Lung (tissue), 12 donors: ENCODE results near the gene RPP30. TPM values are rescaled to one million over a fixed set of nuclear protein-coding genes. Genes with fewer than 3 reads are reported as not detected.

Source experiments
- ATAC-seq: fragments of 200-7000 bp; cut with Tn5 transposase; one replicate; pipeline ENCODE4 v1.9.1; 2020; ENCODE audit warnings: moderate number of reproducible peaks; ENCODE audit not compliant: insufficient read depth, low FRiP score
- DNase-seq, 3 donors: peaks; one replicate each; pipeline ENCODE4 v3.0.0-alpha.2; 2013 to 2017
- H3K27ac ChIP-seq, 2 donors: one replicate each; pipeline ENCODE4 v1.5.1; 2013; ENCODE audit warnings: mild to moderate bottlenecking in 2 of 2, moderate library complexity in 2 of 2, control low read depth in 1 of 2, inconsistent platforms in 1 of 2, low read depth in 1 of 2, low read length in 1 of 2
- H3K27me3 ChIP-seq, 3 donors: one replicate each; pipeline ENCODE4 v1.5.1; 2013; ENCODE audit warnings: low read length in 2 of 3; ENCODE audit not compliant: control insufficient read depth in 3 of 3, insufficient read depth in 3 of 3
- H3K36me3 ChIP-seq, 4 donors: one replicate each; pipeline ENCODE4 v1.5.1; 2013; ENCODE audit warnings: low read length in 4 of 4, mild to moderate bottlenecking in 1 of 4, moderate library complexity in 1 of 4; ENCODE audit not compliant: control insufficient read depth in 4 of 4, insufficient read depth in 4 of 4
- H3K4me1 ChIP-seq, 5 donors: one replicate each; pipeline ENCODE4 v1.5.1; 2013; ENCODE audit warnings: low read length in 5 of 5, mild to moderate bottlenecking in 2 of 5, moderate library complexity in 1 of 5; ENCODE audit not compliant: control insufficient read depth in 5 of 5, insufficient read depth in 5 of 5
- H3K4me3 ChIP-seq: one replicate; pipeline ENCODE4 v1.5.1; 2013; ENCODE audit warnings: mild to moderate bottlenecking, control low read depth, moderate library complexity
- H3K9ac ChIP-seq, 2 donors: one replicate each; pipeline ENCODE4 v1.5.1; 2013; ENCODE audit warnings: low read length in 2 of 2, control low read depth in 1 of 2; ENCODE audit not compliant: insufficient read depth in 1 of 2
- H3K9me3 ChIP-seq, 4 donors: one replicate each; pipeline ENCODE4 v1.5.1; 2013; ENCODE audit warnings: low read length in 3 of 4, mild to moderate bottlenecking in 1 of 4, moderate library complexity in 1 of 4; ENCODE audit not compliant: control insufficient read depth in 4 of 4, insufficient read depth in 3 of 4
- CTCF ChIP-seq: IDR thresholded peaks from 2 replicates; pipeline ENCODE4 v1.5.1; 2012; ENCODE audit warnings: mild to moderate bottlenecking; ENCODE audit errors: control extremely low read depth, extremely low read depth
- WGBS, 2 donors: extraction: QIAGEN DNeasy Blood & Tissue Kit; methylation state at CpG; one replicate each; pipeline ENCODE4 v1.1.7; 2013; 5-methylcytosine and 5-hydroxymethylcytosine counted together
- polyA plus RNA-seq, 2 donors: library from polyadenylated mRNA; stranded (reverse); fragments of 200-250 nt; gene quantifications; one replicate each; pipeline ENCODE4 v1.2.1, GENCODE V29; 2013
- total RNA-seq, 2 donors: library from RNA; depleted of rRNA in 1 of 2; stranded (reverse); fragments of >200 nt in 1 of 2; gene quantifications; one replicate each; pipeline ENCODE4 v1.2.1, GENCODE V29; 2014 to 2021
- donor health status: control.
- donor health status: control.
- donor health status: Bipolar disorder and iron deficiency.
- donor health status: healthy.
- donor health status: DM: yes; HTN: yes; CAD: no.

The RPP30 gene
- total and polyA plus RNA-seq, 4 donors: 20.7 to 43.5 (median 31.9) TPM

GRCh38 chr10:90834326-90834725 lies 37.4 kb upstream of the RPP30 start:
- TF ChIP-seq CTCF: no peak
- WGBS, 2 donors: 85 to 87% methylated on average over 3 of the region's 3 CpGs

GRCh38 chr10:90837486-90837885 lies 34.3 kb upstream of the RPP30 start:
- TF ChIP-seq CTCF: no peak
- Histone ChIP-seq H3K9me3 (peaks cover 0 to 4% (median 0%) of the 10 kb centered on the region in 4 donors), H3K36me3 (no peaks in the 10 kb centered on the region), H3K9ac (no peak overlapping the region), H3K4me3 (no peak overlapping the region), H3K27ac (no peak overlapping the region), H3K4me1 (no peaks in the 10 kb centered on the region), H3K27me3 (no peaks in the 10 kb centered on the region)
- no peak for ATAC-seq
- 87 to 96% methylated on average over 1 of the region's 1 CpG for WGBS, 2 donors
- DNase-seq: no peak

More at GRCh38 chr10:90834326-90834725, 37.4 kb upstream of the RPP30 start:
- Histone ChIP-seq H3K27me3 (no peaks in the 10 kb centered on the region), H3K9ac (no peak overlapping the region), H3K4me1 (no peaks in the 10 kb centered on the region), H3K4me3 (no peak overlapping the region), H3K9me3 (peaks cover 0 to 5% (median 0%) of the 10 kb centered on the region in 4 donors), H3K36me3 (no peaks in the 10 kb centered on the region), H3K27ac (no peak overlapping the region)
- DNase-seq (no peak), ATAC-seq (no peak)

- no peaks in the 10 kb centered on the region for H3K36me3 ChIP-seq
- H3K4me3 ChIP-seq: no peak overlapping the region
- peaks cover 0 to 2% (median 0%) of the 10 kb centered on the region in 5 donors for H3K4me1 ChIP-seq
- no peak for TF ChIP-seq CTCF
- no peak overlapping the region for H3K9ac ChIP-seq
- DNase-seq (no peak), ATAC-seq (no peak)
- H3K27me3 ChIP-seq: peaks cover 0 to 3% (median 0%) of the 10 kb centered on the region in 3 donors
- peaks cover 0 to 8% (median 0%) of the 10 kb centered on the region in 4 donors for H3K9me3 ChIP-seq
- H3K27ac ChIP-seq: no peak overlapping the region
- 76 to 87% methylated on average over 1 of the region's 1 CpG for WGBS, 2 donors
Measured at GRCh38 chr10:90842725-90843124, 29.0 kb upstream of the RPP30 start.

GRCh38 chr10:90845726-90846125 lies 26.0 kb upstream of the RPP30 start:
- H3K27me3 ChIP-seq: peaks cover 0 to 3% (median 0%) of the 10 kb centered on the region in 3 donors
- peaks cover 0 to 9% (median 2%) of the 10 kb centered on the region in 4 donors for H3K9me3 ChIP-seq
- peaks cover 0 to 2% (median 0%) of the 10 kb centered on the region in 5 donors for H3K4me1 ChIP-seq
- WGBS, 2 donors: 73 to 86% methylated on average over 3 of the region's 3 CpGs
- no peak for TF ChIP-seq CTCF
- no peak overlapping the region for H3K27ac ChIP-seq
- no peaks in the 10 kb centered on the region for H3K36me3 ChIP-seq
- no peak overlapping the region for H3K4me3 ChIP-seq
- no peak for DNase-seq
- no peak for ATAC-seq
- H3K9ac ChIP-seq: no peak overlapping the region
